ENCODE data around the gene BPTF.
"Not testable (repeated sequence)": the region's sequence is repeated elsewhere in the genome, so short reads cannot be mapped to it uniquely, and the experiment has no call there.

Gene BPTF

DNA sequence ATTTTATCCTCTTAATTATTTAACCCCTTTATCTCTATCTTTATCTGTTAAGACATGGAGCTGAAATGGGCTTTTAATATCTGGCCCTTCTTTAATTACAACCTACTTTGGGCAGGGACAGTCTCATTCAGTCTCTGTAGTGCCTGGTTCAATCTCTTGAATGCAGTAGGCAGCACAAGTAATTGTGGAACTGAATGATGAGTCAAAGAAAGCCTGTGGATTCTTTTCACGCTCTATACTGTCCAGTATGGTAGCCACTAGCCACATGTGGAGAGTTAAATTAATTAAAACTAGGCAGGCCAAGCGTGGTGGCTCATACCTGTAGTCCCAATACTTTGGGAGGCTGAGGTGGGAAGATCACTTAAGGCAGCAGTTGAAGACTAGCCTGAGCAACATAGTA, 9.3 kb downstream of the BPTF start:
- DNase-seq (ENCODE audit: low read depth in 2 of 2) = no peak

DNA sequence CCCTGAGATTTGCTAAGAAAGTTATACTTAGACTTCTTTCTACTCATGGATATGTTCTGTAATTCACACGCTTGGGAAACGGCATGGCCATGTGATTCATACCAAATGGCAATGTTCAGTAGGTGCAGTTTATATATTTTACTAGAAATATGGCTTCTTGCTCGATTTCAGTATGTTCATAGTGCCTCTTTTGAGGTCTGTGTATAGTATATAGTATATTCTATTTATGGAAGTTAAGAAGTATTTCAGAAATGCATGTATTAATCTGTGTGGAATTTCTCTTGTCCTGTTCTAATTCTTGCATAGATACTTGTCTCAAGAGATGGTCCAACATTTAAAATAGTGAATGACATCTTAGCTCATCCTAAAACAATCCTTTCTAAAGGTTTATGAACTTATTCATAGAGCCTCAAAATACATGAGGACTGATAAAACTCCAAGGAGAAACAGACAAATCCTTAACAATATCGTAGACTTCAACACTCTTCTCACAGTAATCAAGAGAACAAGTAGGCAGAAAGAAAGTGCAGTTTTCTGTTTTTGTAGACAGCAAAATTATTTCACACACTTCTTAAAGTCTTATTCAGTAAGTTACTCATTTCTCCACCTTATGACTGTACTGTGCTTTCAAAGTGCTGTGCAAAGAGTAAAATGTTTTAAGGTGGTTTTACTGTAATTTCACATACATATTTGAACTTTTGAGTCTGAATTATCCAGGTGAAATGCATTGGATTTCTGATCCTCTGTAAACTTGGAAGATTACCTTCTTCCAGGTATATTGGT, 11.1 kb downstream of the BPTF start:
- no peak for DNase-seq (ENCODE audit: low read depth in 2 of 2)

DNA sequence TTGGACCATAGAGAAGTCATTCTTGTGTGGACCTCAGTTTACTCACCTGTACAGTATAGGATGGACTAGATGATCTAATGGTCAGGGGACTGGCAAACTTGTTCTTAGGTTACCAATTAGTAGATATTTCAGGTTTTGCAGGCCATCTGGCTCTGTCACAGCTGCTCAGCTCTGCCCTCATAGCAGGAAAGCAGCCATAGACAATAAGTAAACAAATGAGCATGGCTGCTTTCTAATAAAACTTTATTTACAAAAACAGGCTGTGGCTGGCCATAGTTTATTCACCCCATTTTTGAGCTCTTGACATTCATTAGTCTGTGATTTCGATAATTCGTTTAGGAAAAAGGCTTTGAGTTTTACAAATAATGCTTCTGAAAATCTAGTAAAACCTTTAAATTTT, 12.7 kb downstream of the BPTF start:
- DNase-seq (ENCODE audit: low read depth in 2 of 2) = no peak

DNA sequence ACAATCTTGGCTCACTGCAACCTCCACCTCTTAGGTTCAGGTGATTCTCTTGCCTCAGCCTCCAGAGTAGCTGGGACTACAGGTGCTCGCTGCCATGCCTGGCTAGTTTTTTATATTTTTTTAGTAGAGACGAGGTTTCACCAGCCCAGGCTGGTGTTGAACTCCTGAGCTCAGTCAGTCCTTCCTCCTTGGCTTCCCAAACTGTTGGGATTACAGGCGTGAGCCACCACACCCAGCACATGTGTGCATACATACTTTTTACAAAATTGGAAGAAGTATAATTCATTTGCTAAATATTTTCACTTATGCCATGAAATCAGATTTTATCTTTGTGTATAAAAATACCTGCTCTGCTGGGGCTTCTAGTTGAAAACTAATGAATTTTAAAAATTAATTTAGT, 13.2 kb downstream of the BPTF start:
- DNase-seq (ENCODE audit: low read depth in 2 of 2) = no peak

DNA sequence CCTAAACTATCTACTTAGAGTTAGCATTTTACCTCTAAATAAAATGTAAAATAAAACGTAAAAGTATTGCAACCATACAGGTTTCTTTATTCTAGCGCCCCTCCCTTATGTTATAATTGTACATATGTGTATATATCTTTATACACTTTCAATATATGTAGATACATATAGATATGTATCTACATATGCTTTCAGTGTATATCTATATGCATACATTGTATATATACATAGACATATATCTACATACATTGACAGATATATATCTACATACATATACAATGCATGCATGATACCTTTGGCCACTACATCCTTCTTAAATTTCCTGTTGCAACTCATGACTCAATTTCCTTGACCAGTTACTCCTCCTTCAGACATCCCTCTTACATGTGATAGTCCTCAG, 16.7 kb downstream of the BPTF start:
- no peak for DNase-seq (ENCODE audit: low read depth in 2 of 2)

DNA sequence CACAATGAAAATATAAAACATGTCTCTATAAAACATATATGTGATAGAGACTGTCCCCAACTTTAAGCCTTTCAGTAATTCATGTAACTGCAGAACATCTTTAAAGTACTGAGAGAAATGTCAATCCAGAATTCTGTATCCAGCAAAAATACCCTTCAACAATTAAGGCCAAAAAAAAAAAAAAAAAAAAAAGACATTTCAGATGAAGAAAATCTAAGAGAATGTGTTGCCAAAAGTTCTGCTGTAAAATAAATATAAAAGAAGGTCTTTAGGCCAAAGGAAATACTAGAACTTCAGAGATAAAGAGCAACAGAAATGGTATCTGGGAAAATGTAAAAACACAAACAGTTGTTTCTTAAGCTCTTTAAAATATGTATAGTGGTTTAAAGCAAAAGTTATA, 17.3 kb downstream of the BPTF start:
- no peak for DNase-seq (ENCODE audit: low read depth in 2 of 2)

DNA sequence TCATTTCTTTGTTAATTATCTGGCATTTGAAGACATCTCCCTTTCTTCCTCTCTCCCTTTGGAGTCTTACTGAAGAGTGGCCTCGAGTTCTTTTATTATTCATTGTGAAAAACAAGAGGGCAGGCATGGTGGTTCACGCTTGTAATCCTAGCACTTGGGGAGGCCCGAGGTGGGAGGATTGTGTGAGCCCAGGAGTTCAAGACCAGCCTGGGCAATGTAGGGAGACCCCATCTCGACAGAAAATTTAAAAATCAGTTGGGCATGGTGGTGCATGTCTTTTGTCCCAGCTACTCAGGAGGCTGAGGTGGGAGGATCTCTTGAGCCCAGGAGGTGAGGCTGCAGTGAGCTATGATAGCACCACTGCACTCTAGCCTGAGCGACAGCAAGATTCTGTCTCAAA, 20.1 kb downstream of the BPTF start:
- DNase-seq (ENCODE audit: low read depth in 2 of 2) = no peak

DNA sequence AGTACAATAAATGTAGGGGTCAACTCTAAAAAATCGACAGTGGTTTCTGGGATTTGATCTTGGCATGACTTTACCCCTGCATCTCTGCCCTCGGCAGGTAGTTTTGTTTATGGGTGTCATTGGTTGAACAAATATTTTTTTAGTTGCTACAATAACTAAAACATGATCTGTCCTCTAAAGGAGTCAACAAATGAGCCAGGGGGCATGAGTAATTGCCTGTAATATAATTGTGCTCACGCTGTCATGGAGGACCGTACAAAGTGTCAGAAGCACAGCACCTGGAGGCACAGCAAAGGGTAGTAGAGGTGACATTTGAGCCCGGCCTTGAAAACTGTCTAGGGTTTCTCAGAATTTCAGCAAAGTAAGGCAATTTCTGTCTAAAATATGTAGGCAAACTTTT, 22.9 kb downstream of the BPTF start:
- not testable (repeated sequence) for DNase-seq (ENCODE audit: low read depth in 2 of 2)

DNA sequence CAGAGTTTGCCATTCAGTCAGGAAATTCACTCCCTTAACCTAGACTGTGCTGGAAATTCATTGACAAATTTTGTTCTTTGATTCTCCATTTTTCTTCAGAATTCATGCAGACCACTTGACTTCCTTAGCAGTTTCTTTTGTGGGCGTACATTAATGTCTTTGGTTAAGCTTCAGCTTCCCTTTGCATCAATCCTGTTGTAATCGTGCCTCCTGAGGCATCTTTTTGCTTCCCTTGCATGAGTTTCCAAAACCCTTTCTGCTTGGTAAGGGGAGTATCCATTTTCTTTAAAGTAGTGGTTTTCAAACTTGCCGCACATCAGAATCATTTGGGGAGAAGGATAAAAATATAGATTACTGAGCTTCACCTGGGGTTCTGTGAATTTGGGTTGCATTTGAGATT, 23.5 kb downstream of the BPTF start:
- DNase-seq (ENCODE audit: low read depth in 2 of 2) = not testable (repeated sequence)

DNA sequence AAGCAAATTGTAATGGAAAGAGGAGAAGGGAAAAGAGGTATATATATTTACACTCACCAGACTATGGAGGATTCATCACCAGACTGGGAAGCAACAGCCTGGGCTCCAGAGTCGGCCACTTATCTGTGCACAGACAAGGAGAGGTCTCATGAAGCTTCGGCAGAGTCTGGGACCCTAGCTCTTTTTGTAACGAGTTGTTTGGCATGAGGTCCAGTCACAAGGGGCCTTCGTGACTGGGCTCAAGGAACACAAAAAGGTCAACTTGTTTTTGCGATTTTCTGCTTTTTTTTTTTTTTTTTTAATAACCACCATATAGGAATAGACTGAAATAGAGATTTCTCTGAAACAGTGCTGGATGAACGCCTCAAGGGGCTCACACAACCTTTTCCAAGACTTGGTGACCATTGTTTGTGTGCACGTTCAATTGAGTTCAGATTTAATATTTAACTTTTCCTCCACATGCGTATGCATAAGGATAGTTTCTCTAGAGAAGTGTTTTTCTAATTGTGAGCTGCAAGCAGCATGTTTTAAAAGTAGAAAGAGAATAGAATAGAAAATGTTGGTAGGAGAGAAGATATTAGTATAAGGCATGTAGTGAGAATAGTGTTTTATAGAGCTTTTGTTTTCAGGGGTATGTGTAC, 25.8 kb downstream of the BPTF start:
- DNase-seq (ENCODE audit: low read depth in 2 of 2) = no peak

DNA sequence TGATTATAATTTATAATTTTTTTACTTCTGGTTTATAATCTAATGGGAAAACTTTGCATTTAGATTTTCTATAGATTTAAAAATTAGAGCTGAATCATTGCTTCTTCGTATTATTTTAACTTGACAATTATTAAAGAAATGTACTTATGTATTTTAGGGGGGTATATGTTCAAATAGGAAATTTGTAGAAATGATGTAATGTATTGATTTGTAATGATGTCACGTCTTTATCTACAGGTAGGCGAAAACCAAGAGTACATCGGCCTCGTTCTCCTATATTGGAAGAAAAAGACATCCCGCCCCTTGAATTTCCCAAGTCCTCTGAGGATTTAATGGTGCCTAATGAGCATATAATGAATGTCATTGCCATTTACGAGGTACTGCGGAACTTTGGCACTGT, 28.4 kb downstream of the BPTF start:
- no peak for DNase-seq (ENCODE audit: low read depth in 2 of 2)

DNA sequence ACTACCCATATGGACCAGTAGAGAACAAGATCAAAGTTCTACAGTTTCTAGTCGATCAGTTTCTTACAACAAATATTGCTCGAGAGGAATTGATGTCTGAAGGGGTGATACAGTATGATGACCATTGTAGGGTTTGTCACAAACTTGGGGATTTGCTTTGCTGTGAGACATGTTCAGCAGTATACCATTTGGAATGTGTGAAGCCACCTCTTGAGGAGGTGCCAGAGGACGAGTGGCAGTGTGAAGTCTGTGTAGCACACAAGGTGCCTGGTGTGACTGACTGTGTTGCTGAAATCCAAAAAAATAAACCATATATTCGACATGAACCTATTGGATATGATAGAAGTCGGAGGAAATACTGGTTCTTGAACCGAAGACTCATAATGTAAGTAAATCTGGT, 29.1 kb downstream of the BPTF start:
- no peak for DNase-seq (ENCODE audit: low read depth in 2 of 2)

DNA sequence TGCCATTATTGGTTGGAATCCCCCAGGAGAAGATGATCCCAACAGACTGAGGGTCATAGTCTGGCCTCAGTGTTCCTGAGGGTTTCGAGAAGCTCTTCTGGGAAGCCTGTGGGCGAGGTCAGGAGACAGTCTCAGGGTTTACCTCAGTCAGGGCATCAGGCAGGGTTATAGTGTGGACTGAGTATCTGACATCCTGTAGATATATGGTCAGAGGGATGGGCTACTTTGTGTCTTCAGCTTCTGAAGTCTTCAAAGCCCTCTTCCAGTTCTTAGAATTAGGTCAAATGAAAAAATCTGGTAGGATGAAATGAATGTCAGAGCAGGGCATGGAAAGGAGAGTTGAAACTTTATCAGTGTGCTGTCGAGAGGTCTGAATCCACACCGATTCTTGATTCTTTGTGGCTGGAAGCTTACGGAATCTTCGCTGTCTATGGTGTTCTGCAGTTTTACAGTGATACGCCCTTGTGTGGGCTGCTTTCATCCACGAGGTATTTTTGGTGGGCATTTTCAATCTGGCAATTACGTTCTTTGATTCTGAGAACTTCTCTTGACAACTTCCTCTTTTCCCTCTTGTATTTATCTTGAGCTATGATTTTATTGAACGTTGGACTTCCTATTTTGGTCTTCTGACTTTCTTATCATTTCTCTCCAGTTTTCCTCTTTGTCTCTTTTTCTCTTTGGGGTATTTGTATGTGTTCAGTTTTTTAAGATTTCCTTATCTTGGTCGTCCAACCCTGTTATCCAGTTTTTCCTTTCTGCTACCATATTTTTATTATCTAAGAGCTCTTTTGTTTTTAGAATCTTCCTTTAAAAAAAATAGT, 30.4 kb downstream of the BPTF start:
- DNase-seq (ENCODE audit: low read depth in 2 of 2) = no peak

DNA sequence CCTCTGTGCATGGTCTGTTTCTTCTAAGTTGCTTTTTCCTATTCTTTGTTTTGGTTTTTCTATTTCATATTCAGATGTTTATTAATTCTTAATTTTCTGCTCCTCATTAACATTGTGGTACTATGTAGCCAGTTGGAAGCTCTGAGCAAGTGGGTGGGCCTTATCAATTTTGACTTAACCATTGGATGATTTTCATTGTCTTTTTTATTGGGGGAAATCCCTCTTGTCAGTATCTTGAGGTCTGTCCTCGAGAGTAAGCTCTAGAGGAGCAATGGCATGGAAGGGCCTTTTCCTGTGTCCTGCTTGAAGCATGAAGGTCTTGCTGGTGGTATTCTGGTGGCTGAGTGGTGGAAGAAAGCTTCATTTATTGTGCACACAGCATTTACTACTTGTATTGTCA, 31.1 kb downstream of the BPTF start:
- not testable (repeated sequence) for DNase-seq (ENCODE audit: low read depth in 2 of 2)

DNA sequence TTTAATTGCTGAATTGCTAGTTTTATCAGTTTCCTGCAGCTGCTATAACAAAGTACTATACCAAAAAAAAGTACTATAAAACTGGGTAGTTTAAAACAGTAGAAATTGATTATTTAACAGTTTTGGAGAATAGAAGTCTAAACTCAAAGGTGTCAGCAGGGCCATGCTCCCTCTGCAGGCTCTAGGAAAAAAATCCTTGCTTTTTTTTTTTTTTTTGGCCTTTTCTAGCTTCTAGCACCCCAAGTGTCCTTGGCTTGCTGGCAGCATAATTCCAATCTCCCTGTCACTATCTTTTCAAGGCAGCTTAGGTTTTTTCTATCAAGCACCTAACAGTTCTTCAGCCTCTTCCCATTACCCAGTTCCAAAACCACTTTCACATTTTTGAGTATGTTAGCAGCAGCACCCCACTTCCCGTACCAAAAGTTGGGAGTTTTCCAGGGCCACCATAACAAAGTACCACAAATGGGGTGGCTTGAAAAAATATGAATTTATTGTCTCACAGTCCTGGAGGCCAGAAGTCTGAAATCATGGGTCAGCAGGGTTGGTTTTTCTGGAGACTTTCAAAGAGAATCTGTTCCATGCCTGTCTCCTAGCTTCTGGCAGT, 37.4 kb downstream of the BPTF start:
- DNase-seq (ENCODE audit: low read depth in 2 of 2) = no peak

DNA sequence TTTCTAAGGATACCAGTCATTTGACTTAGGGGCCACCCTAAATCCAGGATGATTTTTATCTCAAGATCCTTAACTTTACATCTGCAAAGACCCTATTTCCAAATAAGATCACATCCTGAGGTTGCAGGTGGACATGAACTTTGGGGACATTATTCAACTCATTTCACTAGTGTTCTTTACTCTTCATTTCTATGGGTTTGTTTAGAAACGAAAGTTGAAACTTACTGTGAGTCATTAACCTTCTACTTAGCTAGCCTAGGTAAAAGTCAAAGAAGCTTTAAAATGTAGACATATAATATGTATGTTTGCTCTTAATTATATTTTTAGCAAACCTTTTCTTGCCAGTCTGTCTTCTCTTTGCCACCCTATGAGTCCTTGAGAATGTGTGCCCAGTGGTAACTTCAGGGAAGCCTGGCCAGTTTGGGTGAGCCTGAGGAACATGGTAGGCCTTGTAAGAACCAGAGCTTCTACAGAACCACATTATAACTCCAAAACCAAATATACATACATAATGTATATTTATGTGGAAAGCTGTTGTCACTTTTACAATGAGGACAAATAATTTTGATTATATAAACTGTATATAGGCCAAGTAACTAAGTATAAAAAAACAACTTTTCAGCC, 38.4 kb downstream of the BPTF start:
- DNase-seq (ENCODE audit: low read depth in 2 of 2) = no peak

DNA sequence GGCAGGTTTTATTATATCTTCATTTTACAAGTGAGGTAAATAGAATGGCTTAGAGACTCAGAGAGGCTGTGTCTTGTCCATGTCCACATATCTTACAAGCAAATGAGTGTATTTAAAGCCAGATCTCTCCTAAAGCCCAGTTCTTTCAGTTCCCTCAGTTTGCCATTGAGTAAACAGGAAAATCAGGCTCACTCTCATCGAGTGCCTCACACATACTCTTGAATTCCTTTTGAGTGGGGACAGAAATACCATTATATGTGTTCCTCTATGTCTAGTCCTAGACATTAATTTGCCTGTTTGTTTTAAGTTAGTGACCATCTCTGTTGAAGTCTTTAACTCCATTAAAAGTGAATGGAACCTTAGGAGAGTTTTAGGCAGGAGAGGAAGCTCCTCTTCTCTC, 40.1 kb downstream of the BPTF start:
- no peak for DNase-seq (ENCODE audit: low read depth in 2 of 2)

DNA sequence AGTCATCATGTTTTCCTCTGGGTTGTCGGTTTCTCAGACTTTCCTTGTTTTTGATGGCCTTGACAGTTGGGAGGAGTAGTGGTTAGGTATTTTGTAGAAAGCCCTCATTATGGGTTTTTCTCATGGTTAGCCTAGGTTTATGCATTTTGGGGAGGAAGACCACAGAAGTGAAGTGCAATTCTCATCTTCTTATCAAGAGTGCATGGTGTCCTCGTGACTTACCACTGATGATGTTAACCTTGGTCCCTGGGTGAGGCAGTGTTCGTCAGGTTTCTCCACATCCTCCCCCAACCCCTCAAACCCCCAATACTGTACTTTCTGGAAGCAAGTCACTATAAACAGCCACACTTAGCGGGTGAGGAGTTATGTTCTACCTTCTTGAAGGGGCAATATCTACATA, 42.3 kb downstream of the BPTF start:
- DNase-seq (ENCODE audit: low read depth in 2 of 2) = no peak

DNA sequence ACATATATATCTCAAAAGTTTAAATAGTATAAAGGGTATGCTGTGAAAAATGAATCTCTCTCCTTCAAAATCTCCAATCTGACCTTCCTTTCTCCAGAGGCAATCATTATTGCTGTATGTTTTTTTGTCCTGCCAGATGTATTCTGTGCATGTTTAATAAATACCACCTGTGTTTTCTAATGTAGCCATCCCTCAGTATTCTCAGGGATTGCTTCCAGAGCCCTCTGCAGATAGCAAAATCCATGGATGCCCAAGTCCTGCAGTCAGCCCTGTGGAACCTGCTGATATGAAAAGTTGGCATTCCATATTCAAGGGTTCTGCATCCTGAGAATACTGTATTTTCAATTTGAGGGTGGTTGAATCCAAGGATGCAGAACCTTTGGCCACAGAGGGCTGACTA, 42.9 kb downstream of the BPTF start:
- no peak for DNase-seq (ENCODE audit: low read depth in 2 of 2)

DNA sequence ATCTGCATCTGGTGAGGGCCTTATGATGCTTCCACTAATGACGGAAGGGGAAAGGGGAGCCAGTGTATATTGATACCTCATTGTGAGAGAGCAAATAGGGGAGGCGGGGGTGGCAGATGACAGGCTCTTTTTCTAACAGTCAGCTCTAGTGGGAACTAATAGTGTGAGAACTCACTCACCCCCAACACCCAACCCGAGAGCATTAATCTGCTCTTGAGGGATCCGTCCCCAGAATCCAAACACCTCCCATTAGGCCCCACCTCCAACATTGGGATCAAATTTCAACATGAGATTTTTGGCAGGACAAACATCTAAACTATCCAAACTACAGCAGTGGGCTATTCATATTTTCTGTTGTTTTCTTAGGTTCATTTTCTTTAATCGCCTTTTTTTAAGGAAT, 54.4 kb downstream of the BPTF start:
- DNase-seq (ENCODE audit: low read depth in 2 of 2) = no peak

DNA sequence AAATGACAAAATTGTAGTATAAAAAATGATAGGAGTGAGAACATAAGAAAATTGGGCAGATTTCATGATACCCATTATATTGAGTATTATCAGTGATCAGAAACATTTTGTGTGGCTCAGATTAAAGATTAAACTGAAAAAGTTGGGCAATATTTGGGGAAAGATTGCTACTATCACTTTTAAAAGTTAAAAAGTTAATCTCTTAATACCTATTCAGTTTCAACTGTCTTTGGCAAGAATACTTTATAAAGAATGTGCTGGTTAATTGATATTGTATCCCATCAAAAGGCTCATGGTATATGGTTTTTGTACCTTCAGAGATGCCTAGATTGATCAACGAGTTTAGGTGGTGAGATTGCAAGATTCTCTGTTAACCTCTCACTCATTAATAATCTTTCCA, 55.8 kb downstream of the BPTF start:
- DNase-seq (ENCODE audit: low read depth in 2 of 2) = no peak

DNA sequence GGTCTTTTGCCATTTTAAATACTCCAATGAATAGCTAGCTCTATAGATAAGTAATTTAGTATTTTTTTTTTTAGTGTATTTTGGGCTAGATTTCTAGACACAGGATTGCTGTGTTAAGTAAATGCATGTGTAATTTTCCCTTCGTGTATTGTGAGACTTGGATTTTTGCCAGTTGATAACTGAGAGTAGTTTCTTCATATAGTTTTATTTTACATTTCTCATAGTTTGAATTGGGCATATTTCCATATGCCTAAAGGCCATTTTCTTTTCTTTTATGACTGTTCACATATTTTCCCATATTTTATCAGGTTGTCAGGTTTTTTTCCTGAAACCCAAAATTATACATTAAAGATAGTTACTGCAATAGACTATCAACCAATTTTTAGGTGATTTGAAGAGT, 59.4 kb downstream of the BPTF start:
- no peak for DNase-seq (ENCODE audit: low read depth in 2 of 2)
